ENCODE data around the gene PACSIN2.
"Not testable (repeated sequence)": the region's sequence is repeated elsewhere in the genome, so short reads cannot be mapped to it uniquely, and the experiment has no call there.

PACSIN2 gene

GRCh38 chr22:42926768-42927167 is 88.2 kb downstream of the PACSIN2 start:
- DNase-seq (ENCODE audit: low read depth in 3 of 3) = no peak

DNA sequence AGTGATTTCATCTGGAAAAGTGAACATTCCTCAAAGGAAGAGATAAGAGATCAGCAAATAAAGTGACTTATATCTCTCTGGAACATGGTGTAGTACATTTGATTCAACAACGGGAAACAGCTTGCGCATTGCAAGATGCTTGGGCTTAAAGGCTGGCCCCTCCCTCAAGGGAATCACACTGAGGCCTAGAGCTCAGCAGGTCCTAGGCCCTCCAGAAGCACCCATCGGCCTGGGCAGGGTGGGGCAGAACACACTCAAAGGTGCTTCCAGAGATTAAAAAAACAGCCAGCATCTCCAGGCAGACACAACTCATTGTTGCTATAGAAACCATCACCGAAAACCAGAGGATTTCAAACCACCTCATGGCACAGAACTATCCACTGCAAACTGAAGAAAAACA is 88.8 kb downstream of the PACSIN2 start:
- no peak for DNase-seq (ENCODE audit: low read depth in 3 of 3)

DNA sequence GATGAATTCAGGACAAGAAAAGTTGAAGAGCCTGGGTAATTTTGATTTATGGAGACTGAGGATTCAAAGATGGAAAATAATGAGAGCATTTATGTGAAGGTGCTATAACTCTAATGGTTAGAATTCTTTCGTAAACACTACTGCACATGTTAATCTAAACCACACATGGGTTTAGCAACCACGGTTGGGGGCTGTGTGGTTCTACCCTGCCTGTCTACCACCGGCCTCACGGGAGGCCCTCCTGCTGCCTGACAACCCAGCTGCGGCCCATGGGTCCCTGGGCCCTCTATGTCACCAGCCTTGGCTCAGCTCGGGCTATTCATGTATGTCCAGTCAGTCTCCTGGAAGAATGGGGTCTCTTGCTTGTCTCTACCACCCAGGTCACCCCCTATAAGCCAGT is 89.4 kb downstream of the PACSIN2 start:
- DNase-seq (ENCODE audit: low read depth in 3 of 3) = no peak

GRCh38 chr22:42925031-42925430 is 89.9 kb downstream of the PACSIN2 start:
- not testable (repeated sequence) for DNase-seq (ENCODE audit: low read depth in 3 of 3)

GRCh38 chr22:42924436-42924835 is 90.5 kb downstream of the PACSIN2 start:
- no peak for DNase-seq (ENCODE audit: low read depth in 3 of 3)

- no peak for DNase-seq (ENCODE audit: low read depth in 3 of 3)
These were observed 92.4 kb downstream of the PACSIN2 start for GRCh38 chr22:42922374-42923191.

- no peak for DNase-seq (ENCODE audit: low read depth in 3 of 3)
These were observed 94.7 kb downstream of the PACSIN2 start for GRCh38 chr22:42920101-42920820.

GRCh38 chr22:42919199-42919598 is 95.8 kb downstream of the PACSIN2 start:
- no peak for DNase-seq (ENCODE audit: low read depth in 3 of 3)

DNA sequence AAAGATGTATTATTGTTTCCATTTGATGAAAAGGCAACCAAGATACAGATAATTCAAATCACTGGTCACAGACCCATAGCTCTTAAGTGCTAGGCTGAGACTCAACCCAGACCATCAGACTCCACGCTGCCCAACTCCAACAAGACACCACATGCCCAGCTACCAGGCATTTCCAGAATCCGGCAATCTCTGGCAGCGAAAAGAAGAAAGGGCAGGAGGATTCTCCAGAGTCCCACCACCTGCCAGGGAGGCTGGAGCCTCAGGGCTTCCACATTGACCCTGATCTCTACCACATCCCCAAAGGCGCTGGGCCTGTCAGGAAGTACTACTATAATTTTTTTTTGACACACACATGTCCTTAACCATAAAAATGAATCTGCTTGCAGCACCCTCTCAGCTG is 96.4 kb downstream of the PACSIN2 start:
- no peak for DNase-seq (ENCODE audit: low read depth in 3 of 3)

GRCh38 chr22:42917358-42917757 is 97.6 kb downstream of the PACSIN2 start:
- DNase-seq (ENCODE audit: low read depth in 3 of 3) = not testable (repeated sequence)

GRCh38 chr22:42915980-42916765 is 98.8 kb downstream of the PACSIN2 start:
- no peak for DNase-seq (ENCODE audit: low read depth in 3 of 3)

DNA sequence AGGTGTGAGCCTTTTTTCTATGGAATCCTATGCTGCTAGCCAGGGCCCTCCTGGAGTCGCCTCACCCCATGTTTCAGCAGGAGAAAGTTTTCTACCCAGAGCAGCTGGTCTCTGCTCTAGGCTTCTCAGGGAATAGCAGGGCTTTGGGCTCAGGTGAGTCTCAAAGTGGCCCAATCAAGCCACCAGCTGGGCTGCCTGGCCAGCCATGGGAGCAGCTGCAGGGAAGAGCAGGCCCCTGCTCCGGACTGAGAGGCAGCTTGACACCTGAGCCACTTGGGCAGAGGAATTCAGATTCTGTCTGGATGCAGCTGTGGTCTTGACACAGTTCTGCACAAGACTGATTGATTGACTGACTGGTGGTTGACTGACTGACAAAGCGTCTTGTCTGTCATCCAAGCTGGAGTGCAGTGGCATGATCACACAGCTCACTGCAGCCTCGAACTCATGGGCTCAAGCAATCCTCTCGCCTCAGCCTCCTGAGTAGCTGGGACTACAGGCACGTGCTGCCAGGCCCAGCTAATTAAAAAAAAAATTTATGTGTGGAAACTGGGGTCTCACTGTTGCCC is 100.4 kb downstream of the PACSIN2 start:
- no peak for DNase-seq (ENCODE audit: low read depth in 3 of 3)

- no peak for DNase-seq (ENCODE audit: low read depth in 3 of 3)
These were observed 101.0 kb downstream of the PACSIN2 start for GRCh38 chr22:42913874-42914510.

GRCh38 chr22:42912059-42912458 is 102.9 kb downstream of the PACSIN2 start:
- no peak for DNase-seq (ENCODE audit: low read depth in 3 of 3)

- DNase-seq (ENCODE audit: low read depth in 3 of 3) = no peak
These were observed 104.6 kb downstream of the PACSIN2 start for GRCh38 chr22:42910221-42910942.

DNA sequence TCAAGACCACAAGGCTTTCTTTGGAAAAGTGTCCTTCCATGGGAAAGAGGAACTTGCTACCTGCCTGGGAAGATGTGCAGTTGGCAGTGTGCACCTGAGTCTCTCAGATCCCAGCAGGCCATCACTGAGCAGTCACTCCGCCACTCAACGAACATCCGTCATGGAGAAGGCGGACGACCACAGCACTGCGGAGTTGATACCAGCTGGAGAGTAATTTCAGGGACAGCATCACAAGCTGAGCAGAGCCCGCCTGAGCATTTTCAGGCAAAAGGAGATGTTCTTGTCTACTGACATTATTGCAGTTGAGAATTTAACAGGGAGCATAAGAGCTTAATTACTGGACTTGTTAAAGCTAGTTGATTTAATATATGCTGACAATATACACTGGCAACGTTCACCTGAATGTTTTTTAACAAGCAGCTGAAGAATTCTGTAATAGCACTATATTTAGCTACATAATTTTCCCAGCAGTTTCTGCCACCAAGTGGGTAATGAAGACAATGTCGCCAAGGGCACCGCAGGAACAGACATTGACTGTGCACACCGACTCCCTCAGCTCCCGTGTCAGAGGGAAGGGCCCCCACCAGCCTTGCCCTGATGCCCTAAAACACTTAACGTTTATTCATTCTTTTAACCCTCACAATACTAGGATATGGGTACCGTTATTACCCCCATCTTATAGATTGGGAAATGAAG is 105.4 kb downstream of the PACSIN2 start:
- no peak for DNase-seq (ENCODE audit: low read depth in 3 of 3)

- no peak for DNase-seq (ENCODE audit: low read depth in 3 of 3)
These were observed 106.6 kb downstream of the PACSIN2 start for GRCh38 chr22:42908374-42908746.

GRCh38 chr22:42907404-42908373 is 107.3 kb downstream of the PACSIN2 start:
- DNase-seq (ENCODE audit: low read depth in 3 of 3) = no peak
